Fibroblast of villous mesenchyme (primary cell): ENCODE measurements around the gene JMJD7. TPM values are rescaled to one million over a fixed set of nuclear protein-coding genes. Genes with fewer than 3 reads are reported as not detected.

Source experiments
- DNase-seq: peaks from one replicate; pipeline ENCODE4 v3.0.0-alpha.2; 2010; ENCODE audit warnings: low read depth
- H3K4me3 ChIP-seq: 2 replicates; pipeline ENCODE4 v1.5.1; 2011; ENCODE audit warnings: low read depth, mild to moderate bottlenecking, low read length
- total RNA-seq: library from RNA; depleted of rRNA; stranded (reverse); fragments of >200 nt; gene quantifications from 2 replicates; pipeline ENCODE4 v1.2.3, GENCODE V29; 2012
- TF ChIP-seq, protein P1 (sequence below): IDR thresholded peaks from 2 replicates; pipeline ENCODE4 v1.5.1; 2012; ENCODE audit warnings: low read depth, mild to moderate bottlenecking, low read length; ENCODE audit not compliant: insufficient read depth

The JMJD7 gene
- total RNA-seq, 1 donor = 2.2 TPM

DNA sequence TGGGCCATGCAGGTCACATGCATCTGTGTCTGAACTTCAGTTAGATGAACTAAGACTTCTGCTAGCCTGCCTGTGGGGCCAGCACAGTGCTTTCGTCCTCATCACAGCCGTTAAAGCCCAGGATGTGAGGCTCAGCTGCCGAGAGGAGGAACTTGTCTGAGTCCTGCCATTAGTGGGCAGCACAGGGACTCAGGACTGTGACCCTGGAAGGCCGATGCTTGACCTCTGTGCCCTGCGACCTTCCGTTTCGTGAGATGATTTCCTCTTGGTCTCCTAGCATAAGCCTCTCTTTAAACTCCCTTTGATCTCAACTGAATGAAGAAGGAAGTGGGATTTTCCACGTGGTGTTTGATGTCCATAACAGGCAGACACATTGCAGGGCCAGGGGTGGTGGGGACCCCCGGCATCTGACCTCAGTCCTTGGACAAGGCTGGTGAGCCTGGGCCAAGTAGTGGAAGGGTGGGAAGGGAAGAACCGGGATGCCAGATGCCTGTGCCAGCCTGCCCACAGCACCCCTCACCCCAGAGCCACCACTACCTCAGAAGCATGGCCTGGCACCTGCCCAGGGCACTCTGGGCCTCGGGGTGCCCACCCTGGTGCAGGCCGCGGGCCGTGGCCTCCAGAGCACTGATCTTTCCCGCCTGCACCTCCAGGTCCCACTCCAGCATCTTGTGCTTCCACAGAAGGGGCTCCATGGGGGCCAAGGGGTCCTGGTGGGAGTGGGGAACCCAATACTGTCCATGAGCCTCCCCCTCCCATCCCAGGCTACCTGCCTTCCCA is 32.3 kb downstream of the JMJD7 start:
- no peak overlapping the region for H3K4me3 ChIP-seq
- DNase-seq = peak; percentile 5
- TF ChIP-seq, protein P1, sequence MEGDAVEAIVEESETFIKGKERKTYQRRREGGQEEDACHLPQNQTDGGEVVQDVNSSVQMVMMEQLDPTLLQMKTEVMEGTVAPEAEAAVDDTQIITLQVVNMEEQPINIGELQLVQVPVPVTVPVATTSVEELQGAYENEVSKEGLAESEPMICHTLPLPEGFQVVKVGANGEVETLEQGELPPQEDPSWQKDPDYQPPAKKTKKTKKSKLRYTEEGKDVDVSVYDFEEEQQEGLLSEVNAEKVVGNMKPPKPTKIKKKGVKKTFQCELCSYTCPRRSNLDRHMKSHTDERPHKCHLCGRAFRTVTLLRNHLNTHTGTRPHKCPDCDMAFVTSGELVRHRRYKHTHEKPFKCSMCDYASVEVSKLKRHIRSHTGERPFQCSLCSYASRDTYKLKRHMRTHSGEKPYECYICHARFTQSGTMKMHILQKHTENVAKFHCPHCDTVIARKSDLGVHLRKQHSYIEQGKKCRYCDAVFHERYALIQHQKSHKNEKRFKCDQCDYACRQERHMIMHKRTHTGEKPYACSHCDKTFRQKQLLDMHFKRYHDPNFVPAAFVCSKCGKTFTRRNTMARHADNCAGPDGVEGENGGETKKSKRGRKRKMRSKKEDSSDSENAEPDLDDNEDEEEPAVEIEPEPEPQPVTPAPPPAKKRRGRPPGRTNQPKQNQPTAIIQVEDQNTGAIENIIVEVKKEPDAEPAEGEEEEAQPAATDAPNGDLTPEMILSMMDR = peak; percentile 26

DNA sequence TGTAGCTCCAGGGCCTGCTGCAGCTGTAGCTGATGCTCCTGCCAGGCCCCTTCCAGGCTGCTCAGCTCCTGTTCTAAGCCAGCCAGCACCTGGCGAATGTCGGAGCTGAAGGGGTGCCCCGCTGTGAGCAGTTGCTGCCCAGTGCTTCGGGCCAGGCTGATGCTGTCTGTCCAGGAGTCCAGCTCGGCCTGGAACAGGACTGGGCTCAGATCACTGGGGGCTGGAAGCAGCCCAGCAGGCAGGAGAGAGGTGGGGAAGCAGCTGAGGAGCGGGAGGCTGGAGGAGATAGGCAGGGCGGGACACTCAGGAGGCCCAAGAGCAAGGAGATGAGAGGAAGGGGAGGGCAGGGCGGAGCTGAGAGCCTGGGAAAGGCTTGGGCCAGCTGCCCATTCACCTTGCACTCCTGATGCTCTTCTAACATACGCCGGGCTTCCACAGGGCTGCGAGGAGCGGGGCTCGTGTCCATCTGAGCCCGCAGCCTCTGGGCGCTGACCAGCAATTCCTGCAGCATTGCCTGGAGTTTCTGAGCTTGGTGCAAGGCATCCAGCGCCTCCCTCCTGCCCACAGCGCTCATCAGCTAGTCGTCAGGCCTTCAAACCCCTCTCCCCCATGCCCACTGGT is 34.0 kb downstream of the JMJD7 start:
- no peak overlapping the region for H3K4me3 ChIP-seq
- no peak for DNase-seq
- TF ChIP-seq, protein P1 = no peak

DNA sequence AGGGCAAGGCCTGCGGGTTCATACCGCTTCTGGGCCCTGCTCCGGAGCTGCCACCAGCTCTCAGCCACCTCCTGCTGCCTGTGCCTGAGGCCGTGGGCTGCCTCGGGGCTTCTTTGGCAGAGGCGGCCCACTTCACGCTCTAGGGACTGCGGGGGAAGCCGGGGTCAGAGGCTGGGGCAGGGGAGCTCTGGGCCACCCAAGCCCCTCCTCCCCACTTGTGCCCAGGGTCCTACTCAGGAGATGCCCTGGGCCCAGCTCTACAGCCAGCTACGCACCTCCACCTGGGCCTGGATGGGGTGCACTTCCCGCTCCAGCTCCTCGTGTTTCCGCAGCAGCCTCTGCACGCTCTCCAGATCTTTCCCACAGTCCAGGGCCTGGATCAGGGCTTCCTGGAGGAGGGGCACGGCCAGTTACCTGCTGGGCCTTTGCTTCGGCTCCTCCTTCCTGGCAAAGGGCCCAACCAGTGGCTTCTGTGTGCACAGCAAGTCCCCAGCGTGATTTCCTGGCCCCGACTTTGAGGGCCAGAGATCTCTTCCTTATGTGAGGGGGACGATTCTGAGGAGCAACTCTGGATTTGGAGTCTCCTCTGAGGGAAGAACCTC is 34.7 kb downstream of the JMJD7 start:
- no peak for DNase-seq
- no peak overlapping the region for H3K4me3 ChIP-seq
- TF ChIP-seq, protein P1 = no peak

DNA sequence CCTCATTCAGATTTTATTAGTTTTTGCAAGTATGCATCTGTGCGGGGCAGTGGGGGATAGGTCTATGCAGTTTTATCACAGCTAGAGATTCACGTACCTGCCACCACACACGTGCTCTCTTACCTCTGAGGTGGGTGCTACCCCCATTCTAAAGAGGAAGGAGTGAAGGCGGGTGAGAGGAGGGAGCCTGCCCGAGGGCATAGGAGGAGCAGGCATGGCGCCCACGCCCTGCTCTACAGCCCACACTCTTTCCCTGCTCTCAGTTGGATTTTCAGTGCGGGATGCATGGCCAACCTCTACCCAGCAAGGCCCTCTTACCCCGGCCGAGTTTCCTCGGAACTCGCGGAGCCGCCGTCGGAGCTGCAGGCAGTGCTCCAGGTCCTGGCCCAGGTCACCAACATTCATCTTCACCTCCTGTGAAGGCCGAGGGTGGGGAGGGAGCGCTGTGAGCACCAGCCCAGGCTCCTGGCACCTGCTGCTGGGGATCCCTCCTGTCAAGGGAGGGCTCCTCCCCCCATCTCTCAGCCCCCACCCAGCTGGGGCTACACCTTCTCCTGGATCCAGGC is 37.7 kb downstream of the JMJD7 start:
- no peak for DNase-seq
- H3K4me3 ChIP-seq = no peak overlapping the region
- TF ChIP-seq, protein P1 = no peak

DNA sequence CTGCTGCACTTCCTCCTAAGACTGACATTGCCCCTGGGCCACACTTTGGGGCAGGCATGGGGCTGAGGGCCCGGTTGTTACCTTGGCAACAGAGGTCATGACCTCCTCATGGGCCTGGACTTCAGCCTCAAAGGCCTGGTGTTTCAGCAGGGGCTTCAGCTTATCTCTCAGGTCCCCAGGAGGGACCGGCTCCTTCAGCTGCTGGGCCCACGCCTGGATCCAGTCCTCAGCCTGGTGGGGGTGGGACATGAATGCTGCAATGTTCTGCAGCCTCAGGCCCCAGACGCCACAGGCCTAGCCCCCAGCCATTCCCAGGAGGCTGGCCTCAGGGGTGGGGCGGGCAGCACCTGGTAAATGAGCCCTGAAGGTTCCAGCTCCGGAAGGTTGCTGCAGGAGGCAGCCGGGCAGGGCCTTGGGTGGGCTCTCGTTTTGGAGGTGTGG is 38.4 kb downstream of the JMJD7 start:
- TF ChIP-seq, protein P1 = no peak
- H3K4me3 ChIP-seq = no peak overlapping the region
- DNase-seq = no peak

DNA sequence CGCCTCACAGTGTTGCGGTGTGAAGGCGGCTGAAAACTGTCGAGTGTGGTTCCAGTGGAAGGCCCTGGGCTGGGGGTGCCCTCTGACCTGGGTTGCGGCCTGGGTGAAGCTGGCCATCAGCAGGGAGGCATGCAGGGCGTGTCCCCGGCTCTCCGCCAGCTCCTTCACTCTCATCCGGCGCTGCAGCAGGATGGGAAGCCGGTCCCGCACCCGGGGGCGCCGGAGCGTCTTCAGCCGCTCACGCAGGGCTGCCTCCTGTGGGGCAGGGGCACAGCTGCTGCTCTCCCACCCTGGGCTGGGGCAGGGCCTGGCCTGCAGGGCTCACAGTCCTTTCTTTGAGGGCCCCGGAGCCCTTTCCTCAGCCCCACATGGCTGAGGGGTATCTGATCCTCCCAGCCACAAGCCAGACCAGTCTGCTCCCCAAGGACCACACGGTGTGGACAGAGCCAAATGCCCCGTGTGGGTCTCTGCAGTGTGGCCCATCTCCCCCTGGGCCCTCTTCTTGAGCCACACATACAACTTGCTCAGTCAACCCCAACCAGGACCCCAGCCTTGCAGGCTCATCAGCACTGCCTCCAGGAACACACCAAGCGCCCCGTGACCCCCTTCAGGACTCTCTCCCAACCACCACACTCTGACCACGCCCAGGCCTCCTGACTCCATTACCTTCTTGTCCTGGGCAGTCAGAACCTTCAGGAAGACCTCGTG is 39.1 kb downstream of the JMJD7 start:
- TF ChIP-seq, protein P1 = no peak
- no peak for DNase-seq
- H3K4me3 ChIP-seq = no peak overlapping the region
